ENCODE results near the gene SUGCT. TPM values are rescaled to one million over a fixed set of nuclear protein-coding genes. Genes with fewer than 3 reads are reported as not detected.

SUGCT gene
- total and polyA plus RNA-seq, 2 of the 8 experiments (the other 6 are each of a cell fraction or from before 2014, with no cell fraction given): 2.8 to 5.4 TPM

- H3K4me3 ChIP-seq (ENCODE audit: extremely low read depth in 1 of 4, insufficient read depth in 2 of 4, low read depth in 3 of 4, low read length in 4 of 4): no peak overlapping the region
- no peaks in the 10 kb centered on the region for H3K36me3 ChIP-seq (ENCODE audit: control insufficient read depth in 2 of 4, insufficient read depth in 4 of 4, low read length in 3 of 4)
- H4K8ac ChIP-seq (ENCODE audit: extremely low read depth, insufficient read depth, low read length): no peak overlapping the region
- no peak for DNase-seq (ENCODE audit: low read depth in 1 of 2, low spot score in 2 of 2)
- no peak overlapping the region for H3K18ac ChIP-seq (ENCODE audit: extremely low read depth, low read length)
- no peaks in the 10 kb centered on the region for H3K23me2 ChIP-seq (ENCODE audit: low read depth, low read length)
- H3K14ac ChIP-seq (ENCODE audit: insufficient read length): no peak overlapping the region
- no peak overlapping the region for H2BK20ac ChIP-seq (ENCODE audit: low read length)
- no peak overlapping the region for H3K56ac ChIP-seq (replicated peaks; ENCODE audit: insufficient read length, low read depth, low read length)
- no peak overlapping the region for H3K27ac ChIP-seq (ENCODE audit: low read depth, low read length)
- H3K4ac ChIP-seq (replicated peaks; ENCODE audit: insufficient read length, low read depth, low read length): no peak overlapping the region
- no peaks in the 10 kb centered on the region for H3K27me3 ChIP-seq (replicated peaks in 1 of 4; ENCODE audit: control insufficient read depth in 3 of 4, extremely low read depth in 1 of 4, insufficient read depth in 3 of 4, low read length in 3 of 4)
- POLR2A ChIA-PET (ENCODE audit: partially characterized antibody): no interaction called here
- no peak overlapping the region for H2BK120ac ChIP-seq (replicated peaks; ENCODE audit: low read depth, low read length)
- CTCF ChIA-PET (ENCODE audit: partially characterized antibody): interaction anchor here (1.8 kb wide), 1 partner anchor 10 kb away, joined by 6 read pairs; no protein-coding TSS in a partner anchor
- H4K20me1 ChIP-seq (replicated peaks in 1 of 2; ENCODE audit: control insufficient read depth in 1 of 2, insufficient read depth in 2 of 2, low read length in 2 of 2): no peaks in the 10 kb centered on the region
- H4K5ac ChIP-seq (ENCODE audit: insufficient read length, low read depth, low read length): no peak overlapping the region
- no peak for FAIRE-seq
- H2BK12ac ChIP-seq (ENCODE audit: low read depth, low read length): no peak overlapping the region
- H3K4me1 ChIP-seq (replicated peaks in 1 of 4; ENCODE audit: control insufficient read depth in 3 of 4, insufficient read depth in 4 of 4, low read length in 3 of 4): no peaks in the 10 kb centered on the region
- H2AK5ac ChIP-seq (ENCODE audit: low read depth, low read length): no peak overlapping the region
- H3K23ac ChIP-seq (ENCODE audit: insufficient read length): no peak overlapping the region
- H2BK5ac ChIP-seq (ENCODE audit: low read depth, low read length): no peak overlapping the region
- no peaks in the 10 kb centered on the region for H3K9me3 ChIP-seq (ENCODE audit: insufficient read depth in 2 of 2, low read depth in 1 of 2, low read length in 1 of 2)
- no peak overlapping the region for H3K9ac ChIP-seq (replicated peaks in 1 of 4; ENCODE audit: extremely low read depth in 1 of 4, low read depth in 3 of 4, low read length in 3 of 4)
- no peak overlapping the region for H4K91ac ChIP-seq (replicated peaks; ENCODE audit: insufficient read length, low read length)
- H2BK15ac ChIP-seq (ENCODE audit: low read length): no peak overlapping the region
- WGBS, 2 experiments (ENCODE audit: extremely low coverage in 1 of 2, insufficient coverage in 1 of 2, insufficient read length in 1 of 2, insufficient replicate concordance in 2 of 2, low coverage in 1 of 2, low lambda C conversion rate in 2 of 2, missing lambda C conversion rate in 1 of 2): 95% methylated on average over 6 of the region's 6 CpGs; no CpG with 5 or more reads in 1 of the 2 experiments
- H3K4me2 ChIP-seq (ENCODE audit: insufficient read depth in 1 of 2, low read depth in 2 of 2, low read length in 2 of 2): no peak overlapping the region
- H2AFZ ChIP-seq (ENCODE audit: low read length): no peak overlapping the region
- no peaks in the 10 kb centered on the region for H3K79me1 ChIP-seq (ENCODE audit: low read depth, low read length)
- no peaks in the 10 kb centered on the region for H3K79me2 ChIP-seq (ENCODE audit: control insufficient read depth in 1 of 2, insufficient read depth in 2 of 2, low read length in 2 of 2)
- TF ChIP-seq KDM1A (IDR thresholded peaks at IDR 0.05; ENCODE audit: borderline replicate concordance, low read length) (no peak), SRF (IDR thresholded peaks at IDR 0.05; ENCODE audit: low read depth, low read length) (no peak), SP1 (IDR thresholded peaks at IDR 0.05; ENCODE audit: low read depth, low read length) (no peak), YY1 (IDR thresholded peaks at IDR 0.05; ENCODE audit: low read depth, low read length) (no peak), RFX5 (IDR thresholded peaks at IDR 0.05; ENCODE audit: borderline replicate concordance, low read depth, low read length) (no peak), RXRA (IDR thresholded peaks at IDR 0.05; ENCODE audit: insufficient read depth, low read depth, low read length) (no peak), BRCA1 (IDR thresholded peaks at IDR 0.05; ENCODE audit: low read depth, low read length) (no peak), POLR2A (IDR thresholded peaks at IDR 0.05; ENCODE audit: control extremely low read depth in 1 of 2, low read depth in 2 of 2, low read length in 2 of 2) (no peak), ATF3 (IDR thresholded peaks at IDR 0.05; ENCODE audit: insufficient read depth, low read depth, low read length) (no peak), RAD21 (IDR thresholded peaks at IDR 0.05 in 1 of 2, conservative IDR thresholded peaks at IDR 0.05 in 1 of 2; ENCODE audit: low read depth in 2 of 2, low read length in 2 of 2) (no peak), CTBP2 (IDR thresholded peaks at IDR 0.05; ENCODE audit: borderline replicate concordance, insufficient read depth, insufficient read length, low read length) (no peak), USF2 (IDR thresholded peaks at IDR 0.05; ENCODE audit: low read length) (no peak), HDAC6 (IDR thresholded peaks at IDR 0.05; ENCODE audit: low read depth, low read length) (no peak)
Observed at GRCh38 chr7:40595129-40595528, 460.3 kb downstream of the SUGCT start.
